CD4-positive, alpha-beta T cell (primary cell): ENCODE measurements around the gene SNED1. TPM values are rescaled to one million over a fixed set of nuclear protein-coding genes. Genes with fewer than 3 reads are reported as not detected.

Experiments
- ATAC-seq: fragments of 200-7000 bp; cut with Tn5 transposase; one replicate; pipeline ENCODE4 v1.10.0; 2022; ENCODE audit warnings: mild to moderate bottlenecking; ENCODE audit not compliant: poor library complexity
- CTCF ChIA-PET: fragments of 350-600 bp; sonication (Branson Sonifier 250); formaldehyde crosslinking; loops from one replicate; lab custom pipeline; 2021; ENCODE audit warnings: antibody characterized with exemption, inconsistent platforms; lab: Charles Lee
- POLR2A ChIA-PET: fragments of 350-600 bp; sonication (Branson Sonifier 250); formaldehyde crosslinking; loops from one replicate; lab custom pipeline; 2021; ENCODE audit warnings: antibody characterized with exemption, inconsistent platforms; lab: Charles Lee
- DNase-seq, 14 experiments: peaks; one replicate each; pipeline ENCODE4 v3.0.0-alpha.2; 2013 to 2020; ENCODE audit warnings: mixed read lengths in 2 of 14
- H3K27ac ChIP-seq, 2 donors: one replicate each; pipeline versions ENCODE4 v1.5.1 to v1.7.0; 2013; ENCODE audit warnings: low read length in 2 of 2, low read depth in 1 of 2, mild to moderate bottlenecking in 1 of 2
- H3K27me3 ChIP-seq, 2 experiments: 1 replicate in 1 of 2; 2 replicates in 1 of 2; pipeline versions ENCODE4 v1.6.1 to v1.7.0; 2013; ENCODE audit warnings: low read length in 2 of 2, control low read depth in 1 of 2, mild to moderate bottlenecking in 1 of 2, moderate library complexity in 1 of 2; ENCODE audit not compliant: insufficient read depth in 2 of 2, control insufficient read depth in 1 of 2
- H3K36me3 ChIP-seq: one replicate; pipeline ENCODE4 v1.6.1; 2013; ENCODE audit warnings: low read length, control low read depth; ENCODE audit not compliant: insufficient read depth
- H3K4me1 ChIP-seq: one replicate; pipeline ENCODE4 v1.6.1; 2013; ENCODE audit warnings: low read length, control low read depth; ENCODE audit not compliant: insufficient read depth
- H3K4me3 ChIP-seq: one replicate; pipeline ENCODE4 v1.5.1; 2013; ENCODE audit warnings: mild to moderate bottlenecking, low read length, moderate library complexity
- H3K9me3 ChIP-seq, 2 experiments: 1 replicate in 1 of 2; 2 replicates in 1 of 2; pipeline versions ENCODE4 v1.6.1 to v1.7.0; 2013; ENCODE audit warnings: low read length in 2 of 2, mild to moderate bottlenecking in 2 of 2, control low read depth in 1 of 2, moderate library complexity in 1 of 2; ENCODE audit not compliant: control insufficient read depth in 1 of 2, insufficient read depth in 1 of 2
- H3K27ac Mint-ChIP-seq: one replicate; pipeline ENCODE4 v1.8.0; 2020; ENCODE audit warnings: mixed read lengths
- H3K27me3 Mint-ChIP-seq: one replicate; pipeline ENCODE4 v1.8.0; 2021; ENCODE audit warnings: mixed read lengths
- H3K36me3 Mint-ChIP-seq: one replicate; pipeline ENCODE4 v1.8.0; 2021; ENCODE audit warnings: low read depth, mixed read lengths
- H3K4me1 Mint-ChIP-seq: one replicate; pipeline ENCODE4 v1.8.0; 2021; ENCODE audit warnings: low read depth, mixed read lengths
- H3K4me3 Mint-ChIP-seq: one replicate; pipeline ENCODE4 v1.8.0; 2020; ENCODE audit warnings: mild to moderate bottlenecking, mixed read lengths
- H3K9me3 Mint-ChIP-seq: one replicate; pipeline ENCODE4 v1.8.0; 2020; ENCODE audit warnings: mixed read lengths
- CTCF ChIP-seq: fragments of 200-600 bp; IDR thresholded peaks from one replicate; pipeline ENCODE4 v1.8.0; 2022; ENCODE audit warnings: antibody characterized with exemption, mild to moderate bottlenecking
- intact Hi-C, 2 experiments: fragments of 100-400 bp; cut with DNase I in 1 of 2; cut with micrococcal nuclease in 1 of 2; formaldehyde crosslinking; loops; one replicate each; pipeline versions ENCODE4 v1.15.1 to v1.9.0; 2023 to 2025; cut with DNase I, micrococcal nuclease
- total RNA-seq, 174 experiments: library from RNA in 2 of 174; stranded (reverse) in 2 of 174; gene quantifications; one replicate each; pipeline ENCODE4 v1.2.3 and lab custom pipeline; 2021 to 2026

The SNED1 gene
- total RNA-seq, 2 experiments from 2014 or later = 42.0 to 42.7 TPM

- CTCF ChIA-PET = no interaction called here
- H3K9me3 Mint-ChIP-seq = peaks cover 2% of the 10 kb centered on the region
- no peak for TF ChIP-seq CTCF
These were observed 27.6 kb upstream of the SNED1 start for GRCh38 chr2:240970816-240971215.

GRCh38 chr2:240972201-240972600 is 26.2 kb upstream of the SNED1 start:
- Mint-ChIP-seq H3K36me3 (no peaks in the 10 kb centered on the region), H3K4me1 (peaks cover 12% of the 10 kb centered on the region)
- POLR2A ChIA-PET = no interaction called here

More at GRCh38 chr2:240970816-240971215, 27.6 kb upstream of the SNED1 start:
- no peak overlapping the region for H3K4me3 Mint-ChIP-seq
- peaks cover 13% of the 10 kb centered on the region for H3K4me1 ChIP-seq
- H3K27ac ChIP-seq = no peak overlapping the region
- H3K4me1 Mint-ChIP-seq = peaks cover 12% of the 10 kb centered on the region
- H3K9me3 ChIP-seq = peaks cover 0 to 13% of the 10 kb centered on the region in 2 experiments
- POLR2A ChIA-PET = no interaction called here
- intact Hi-C loops = no loop called here
- H3K4me3 ChIP-seq = no peak overlapping the region
- peaks cover 15% of the 10 kb centered on the region for H3K27me3 Mint-ChIP-seq
- H3K36me3 Mint-ChIP-seq = no peaks in the 10 kb centered on the region
- no peak overlapping the region for H3K27ac Mint-ChIP-seq
- ATAC-seq (no peak), DNase-seq (no peak)
- no peaks in the 10 kb centered on the region for H3K36me3 ChIP-seq
- peaks cover 4 to 7% of the 10 kb centered on the region in 2 experiments for H3K27me3 ChIP-seq

GRCh38 chr2:240972636-240973521 is 25.5 kb upstream of the SNED1 start:
- Mint-ChIP-seq H3K4me3 (no peak overlapping the region), H3K36me3 (no peaks in the 10 kb centered on the region), H3K27me3 (peaks cover 15% of the 10 kb centered on the region), H3K27ac (no peak overlapping the region), H3K4me1 (peaks cover 12% of the 10 kb centered on the region), H3K9me3 (peaks cover 2% of the 10 kb centered on the region)
- ChIA-PET CTCF (no interaction called here), POLR2A (no interaction called here)
- no peak for ATAC-seq
- DNase-seq = no peak
- no peaks in the 10 kb centered on the region for H3K36me3 ChIP-seq
- no peak for TF ChIP-seq CTCF
- H3K27ac ChIP-seq = no peak overlapping the region
- intact Hi-C loops = no loop called here
- H3K4me3 ChIP-seq = no peak overlapping the region
- peaks cover 4 to 7% of the 10 kb centered on the region in 2 experiments for H3K27me3 ChIP-seq
- H3K9me3 ChIP-seq = peaks cover 0 to 13% of the 10 kb centered on the region in 2 experiments
- H3K4me1 ChIP-seq = peaks cover 13% of the 10 kb centered on the region

More at GRCh38 chr2:240972201-240972600, 26.2 kb upstream of the SNED1 start:
- Histone ChIP-seq H3K4me3 (no peak overlapping the region), H3K9me3 (peaks cover 0 to 13% of the 10 kb centered on the region in 2 experiments), H3K27ac (no peak overlapping the region), H3K36me3 (no peaks in the 10 kb centered on the region), H3K27me3 (peaks cover 4 to 7% of the 10 kb centered on the region in 2 experiments), H3K4me1 (peaks cover 13% of the 10 kb centered on the region)
- peaks cover 2% of the 10 kb centered on the region for H3K9me3 Mint-ChIP-seq
- no peak overlapping the region for H3K27ac Mint-ChIP-seq
- ATAC-seq (no peak), DNase-seq (no peak)
- peaks cover 15% of the 10 kb centered on the region for H3K27me3 Mint-ChIP-seq
- CTCF ChIA-PET = no interaction called here
- intact Hi-C loops = no loop called here
- TF ChIP-seq CTCF = no peak
- H3K4me3 Mint-ChIP-seq = no peak overlapping the region
